ENCODE measurements around the gene RBMS1.

DNA sequence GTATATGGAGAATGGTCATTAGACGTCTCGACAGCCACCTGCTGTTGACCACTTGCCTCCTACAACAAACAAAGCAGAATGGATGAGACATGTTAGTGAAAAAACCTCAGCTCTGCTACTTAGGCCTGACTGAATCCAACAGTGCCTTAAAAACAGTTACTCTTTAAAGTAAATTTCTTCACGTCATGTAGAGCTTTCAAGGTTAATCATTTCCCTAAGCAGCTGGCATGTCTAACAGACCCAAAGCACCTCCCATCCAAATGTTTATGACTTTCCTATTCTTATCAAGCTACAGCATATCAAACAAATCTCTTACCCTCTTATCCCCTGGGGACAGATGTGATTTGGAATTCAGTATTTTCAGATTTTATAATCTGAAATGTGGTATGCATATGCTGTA, 218.0 kb downstream of the RBMS1 start:
- TF ChIP-seq, protein P1, sequence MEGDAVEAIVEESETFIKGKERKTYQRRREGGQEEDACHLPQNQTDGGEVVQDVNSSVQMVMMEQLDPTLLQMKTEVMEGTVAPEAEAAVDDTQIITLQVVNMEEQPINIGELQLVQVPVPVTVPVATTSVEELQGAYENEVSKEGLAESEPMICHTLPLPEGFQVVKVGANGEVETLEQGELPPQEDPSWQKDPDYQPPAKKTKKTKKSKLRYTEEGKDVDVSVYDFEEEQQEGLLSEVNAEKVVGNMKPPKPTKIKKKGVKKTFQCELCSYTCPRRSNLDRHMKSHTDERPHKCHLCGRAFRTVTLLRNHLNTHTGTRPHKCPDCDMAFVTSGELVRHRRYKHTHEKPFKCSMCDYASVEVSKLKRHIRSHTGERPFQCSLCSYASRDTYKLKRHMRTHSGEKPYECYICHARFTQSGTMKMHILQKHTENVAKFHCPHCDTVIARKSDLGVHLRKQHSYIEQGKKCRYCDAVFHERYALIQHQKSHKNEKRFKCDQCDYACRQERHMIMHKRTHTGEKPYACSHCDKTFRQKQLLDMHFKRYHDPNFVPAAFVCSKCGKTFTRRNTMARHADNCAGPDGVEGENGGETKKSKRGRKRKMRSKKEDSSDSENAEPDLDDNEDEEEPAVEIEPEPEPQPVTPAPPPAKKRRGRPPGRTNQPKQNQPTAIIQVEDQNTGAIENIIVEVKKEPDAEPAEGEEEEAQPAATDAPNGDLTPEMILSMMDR (IDR thresholded peaks at IDR 0.05; ENCODE audit: insufficient read depth, low read depth, low read length) = no peak
- TF ChIP-seq EZH2 (IDR thresholded peaks at IDR 0.05; ENCODE audit: insufficient read depth, low read length) = no peak
